Spleen (tissue), 7 donors: Measurements from ENCODE around the gene TRABD2B.

Experiments
- POLR2A ChIP-seq, 3 donors: fragments of 450-650 bp; IDR thresholded peaks; one replicate each; pipeline ENCODE4 v1.5.1; 2017; ENCODE audit warnings: antibody characterized with exemption in 3 of 3, mild to moderate bottlenecking in 1 of 3
- POLR2AphosphoS5 ChIP-seq, 3 donors: sonication (generic); formaldehyde crosslinking; IDR thresholded peaks; one replicate each; pipeline ENCODE4 v1.5.1; 2017; ENCODE audit warnings: antibody characterized with exemption in 3 of 3
- TF ChIP-seq, protein P1 (sequence below), 11 experiments: fragments of 200-600 bp in 7 of 11; fragments of 450-650 bp in 4 of 11; sonication (generic) in 4 of 11; IDR thresholded peaks in 8 of 11; conservative IDR thresholded peaks in 3 of 11; 1 replicate in 7 of 11; 2 replicates in 4 of 11; pipeline versions ENCODE4 v1.4.0 to v1.8.0; 2016 to 2021; ENCODE audit warnings: antibody characterized with exemption in 11 of 11, inconsistent platforms in 4 of 11, mild to moderate bottlenecking in 1 of 11
- donor health status: DM: no; HTN: no; CAD: no; lungs with moderate emphysema.
- donor health status: DM: no; HTN: no; CAD: no.
- donor health status: DM: no; HTN: no; CAD: no.

DNA sequence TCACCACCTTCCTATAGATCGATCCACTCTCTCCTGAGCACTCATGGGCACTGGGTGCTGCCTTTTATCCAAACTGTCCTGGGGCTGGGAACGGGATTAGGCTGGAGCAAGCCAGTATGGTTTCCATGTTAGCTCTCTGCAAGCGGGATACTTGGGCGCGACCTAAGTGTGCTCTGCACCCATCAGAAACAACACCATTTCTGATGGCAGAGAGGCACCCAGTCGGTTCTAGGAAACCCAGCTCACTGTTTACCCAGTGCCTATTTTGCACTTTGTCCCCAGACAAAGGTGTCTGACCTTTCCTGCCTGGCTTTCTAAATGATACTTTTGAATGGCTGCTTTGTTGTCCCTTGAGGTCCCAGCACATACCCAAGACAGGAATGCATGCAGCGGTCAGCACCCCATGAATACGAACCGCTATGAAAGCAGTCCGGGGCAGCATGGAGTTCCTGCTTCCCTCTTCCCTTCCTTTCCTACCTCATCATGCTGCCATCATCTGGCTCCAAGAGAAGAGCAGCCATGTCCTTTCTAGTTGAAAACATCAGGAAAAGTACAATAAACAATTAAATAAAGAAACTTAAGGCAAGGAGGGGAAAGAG, 83.9 kb downstream of the TRABD2B start:
- TF ChIP-seq POLR2AphosphoS5 (IDR thresholded peaks at IDR 0.05): no peak
- TF ChIP-seq, protein P1, sequence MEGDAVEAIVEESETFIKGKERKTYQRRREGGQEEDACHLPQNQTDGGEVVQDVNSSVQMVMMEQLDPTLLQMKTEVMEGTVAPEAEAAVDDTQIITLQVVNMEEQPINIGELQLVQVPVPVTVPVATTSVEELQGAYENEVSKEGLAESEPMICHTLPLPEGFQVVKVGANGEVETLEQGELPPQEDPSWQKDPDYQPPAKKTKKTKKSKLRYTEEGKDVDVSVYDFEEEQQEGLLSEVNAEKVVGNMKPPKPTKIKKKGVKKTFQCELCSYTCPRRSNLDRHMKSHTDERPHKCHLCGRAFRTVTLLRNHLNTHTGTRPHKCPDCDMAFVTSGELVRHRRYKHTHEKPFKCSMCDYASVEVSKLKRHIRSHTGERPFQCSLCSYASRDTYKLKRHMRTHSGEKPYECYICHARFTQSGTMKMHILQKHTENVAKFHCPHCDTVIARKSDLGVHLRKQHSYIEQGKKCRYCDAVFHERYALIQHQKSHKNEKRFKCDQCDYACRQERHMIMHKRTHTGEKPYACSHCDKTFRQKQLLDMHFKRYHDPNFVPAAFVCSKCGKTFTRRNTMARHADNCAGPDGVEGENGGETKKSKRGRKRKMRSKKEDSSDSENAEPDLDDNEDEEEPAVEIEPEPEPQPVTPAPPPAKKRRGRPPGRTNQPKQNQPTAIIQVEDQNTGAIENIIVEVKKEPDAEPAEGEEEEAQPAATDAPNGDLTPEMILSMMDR (IDR thresholded peaks at IDR 0.05 in 8 of 11, conservative IDR thresholded peaks at IDR 0.05 in 3 of 11): no peak
- TF ChIP-seq POLR2A (IDR thresholded peaks at IDR 0.05): no peak
